CD4-positive, alpha-beta T cell treated with Interleukin-17A for 1 hour (primary cell): ENCODE data around the gene MAN2C1.
A peak's percentile ranks its signal among the peaks of the same experiment; 100 is the strongest.
"Not testable (repeated sequence)": the region's sequence is repeated elsewhere in the genome, so short reads cannot be mapped to it uniquely, and the experiment has no call there.

Source experiments
- DNase-seq: peaks from one replicate; pipeline ENCODE4 v3.0.0-alpha.2; 2020

Gene MAN2C1

GRCh38 chr15:75342221-75342620 lies 26.2 kb downstream of the MAN2C1 start:
- DNase-seq = no peak

- no peak for DNase-seq
Observed at GRCh38 chr15:75339531-75340240, 28.7 kb downstream of the MAN2C1 start.

GRCh38 chr15:75338661-75339240 lies 29.7 kb downstream of the MAN2C1 start:
- DNase-seq = no peak

GRCh38 chr15:75335705-75336355 lies 32.6 kb downstream of the MAN2C1 start, which contains the start of gene COMMD4:
COMMD4 (plus strand) TSS chr15:75336063; CDS start chr15:75336090, 27 bp downstream.
- peak; percentile 77 for DNase-seq

- DNase-seq = no peak
Observed at GRCh38 chr15:75335313-75335704, 33.1 kb downstream of the MAN2C1 start.

GRCh38 chr15:75333654-75334419 lies 34.6 kb downstream of the MAN2C1 start:
- not testable (repeated sequence) for DNase-seq

GRCh38 chr15:75332093-75332492 lies 36.3 kb downstream of the MAN2C1 start:
- not testable (repeated sequence) for DNase-seq

GRCh38 chr15:75329571-75329970 lies 38.8 kb downstream of the MAN2C1 start:
- DNase-seq = no peak

- DNase-seq = no peak
Observed at GRCh38 chr15:75328493-75329314, 39.7 kb downstream of the MAN2C1 start.

- no peak for DNase-seq
Observed at GRCh38 chr15:75327491-75327890, 40.9 kb downstream of the MAN2C1 start.

- DNase-seq = no peak
Observed at GRCh38 chr15:75327005-75327404, 41.4 kb downstream of the MAN2C1 start.

- no peak for DNase-seq
Observed at GRCh38 chr15:75325922-75326321, 42.5 kb downstream of the MAN2C1 start.

- no peak for DNase-seq
Observed at GRCh38 chr15:75321711-75322110, 46.7 kb downstream of the MAN2C1 start.

GRCh38 chr15:75319231-75319897 lies 49.0 kb downstream of the MAN2C1 start:
- not testable (repeated sequence) for DNase-seq

GRCh38 chr15:75314552-75315290 lies 53.7 kb downstream of the MAN2C1 start:
- DNase-seq = no peak

- no peak for DNase-seq
Observed at GRCh38 chr15:75313116-75313845, 55.1 kb downstream of the MAN2C1 start.

- DNase-seq = not testable (repeated sequence)
Observed at GRCh38 chr15:75312548-75312947, 55.9 kb downstream of the MAN2C1 start.

- no peak for DNase-seq
Observed at GRCh38 chr15:75309711-75310110, 58.7 kb downstream of the MAN2C1 start.

GRCh38 chr15:75307778-75308390 lies 60.5 kb downstream of the MAN2C1 start:
- no peak for DNase-seq

GRCh38 chr15:75306188-75306587 lies 62.2 kb downstream of the MAN2C1 start:
- no peak for DNase-seq
